GM18505 (cell line): ENCODE data around the gene SEC14L2.
"Not testable (repeated sequence)": the region's sequence is repeated elsewhere in the genome, so short reads cannot be mapped to it uniquely, and the experiment has no call there.

ENCODE experiments used
- ATAC-seq: cut with Tn5 transposase; IDR thresholded peaks from one replicate; pipeline ENCODE4 v1.9.1; 2021; ENCODE audit not compliant: unreplicated experiment
- POLR2A ChIP-seq: IDR thresholded peaks from 4 replicates; pipeline ENCODE4 v1.6.1; 2011; ENCODE audit warnings: borderline replicate concordance; ENCODE audit not compliant: insufficient read depth, insufficient read length; ENCODE audit errors: extremely low read depth

The SEC14L2 gene

DNA sequence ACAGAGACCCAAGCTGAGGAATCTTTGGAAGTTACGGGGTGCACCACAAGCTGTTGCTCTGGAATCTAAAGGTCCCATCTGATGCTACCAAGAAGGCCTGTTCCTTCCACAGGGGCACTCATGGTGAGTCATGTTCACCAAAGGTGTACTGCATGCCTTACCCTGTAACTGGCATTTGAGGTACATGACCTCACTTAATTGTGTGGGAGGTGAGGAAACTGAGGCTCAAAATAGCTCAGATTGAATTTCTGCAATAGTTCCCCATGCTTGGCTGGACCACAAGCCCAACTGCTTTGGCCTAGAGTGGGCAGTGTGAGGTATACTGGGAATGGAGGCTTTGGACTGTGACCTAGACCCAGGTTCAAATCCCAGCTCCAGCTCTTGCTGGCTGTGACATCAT, 37.0 kb downstream of the SEC14L2 start:
- TF ChIP-seq POLR2A = no peak
- no peak for ATAC-seq

- no peak for ATAC-seq
- TF ChIP-seq POLR2A = no peak
Observed at GRCh38 chr22:30434843-30435242, 38.0 kb downstream of the SEC14L2 start.

DNA sequence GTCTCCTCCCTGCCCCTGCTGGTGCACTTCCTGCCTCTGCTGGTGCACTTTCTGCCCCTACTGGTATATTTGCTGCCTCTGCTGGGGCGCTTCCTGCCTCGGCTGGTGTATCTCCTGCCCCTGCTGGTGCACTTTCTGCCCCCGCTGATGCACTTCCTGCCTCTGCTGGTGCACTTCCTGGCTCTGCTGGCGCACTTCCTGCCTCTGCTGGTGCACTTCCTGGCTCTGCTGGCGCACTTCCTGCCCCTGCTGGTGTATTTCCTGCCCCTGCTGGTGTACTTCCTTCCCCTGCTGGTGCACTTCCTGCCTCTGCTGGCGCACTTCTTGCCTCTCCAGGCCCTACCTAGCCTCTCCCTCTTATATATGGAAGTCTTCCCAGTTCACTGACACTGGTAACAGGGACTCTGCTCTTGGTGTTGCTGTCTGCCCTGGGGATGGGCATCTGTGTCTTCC, 38.9 kb downstream of the SEC14L2 start:
- no peak for ATAC-seq
- peak; percentile 54 for TF ChIP-seq POLR2A

DNA sequence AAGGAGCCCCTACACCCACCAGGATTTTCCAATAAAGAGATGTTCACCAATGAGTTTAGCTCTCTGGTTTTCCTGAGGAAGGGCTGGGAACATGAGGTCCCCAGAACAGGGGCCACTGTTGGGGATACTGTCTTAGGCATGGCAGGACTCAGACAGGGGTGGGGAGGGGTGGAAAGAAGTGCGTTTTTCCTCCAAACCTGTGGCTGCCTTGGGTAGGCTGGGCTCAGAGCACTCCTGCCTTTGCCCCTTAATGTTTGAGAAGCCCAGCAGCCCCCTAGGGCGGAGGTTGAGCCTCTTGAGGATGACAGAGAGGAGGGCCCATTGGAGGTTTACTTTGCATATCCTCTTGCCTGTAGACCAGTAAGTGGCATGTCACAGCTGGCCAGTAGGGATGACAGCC, 39.4 kb downstream of the SEC14L2 start:
- ATAC-seq = no peak
- TF ChIP-seq POLR2A = no peak

DNA sequence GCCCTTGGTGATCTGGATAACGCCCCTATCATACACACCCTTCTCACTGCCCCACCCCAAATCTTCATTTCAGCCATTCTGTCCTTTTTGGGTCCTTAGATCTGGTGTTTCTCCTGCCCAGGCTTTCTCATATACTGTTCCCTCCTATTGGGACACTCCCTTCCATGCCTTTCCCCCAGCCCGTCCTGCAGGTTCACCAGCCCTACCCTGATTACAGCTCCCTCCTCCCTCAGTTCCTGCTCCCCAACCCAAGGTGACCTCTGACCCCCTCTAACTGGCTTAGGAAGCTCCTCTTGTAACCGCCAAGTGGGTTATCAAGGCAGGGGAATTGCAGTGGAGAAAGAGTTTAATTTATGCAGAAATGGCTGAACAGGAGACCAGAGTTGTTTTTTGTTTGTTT, 41.7 kb downstream of the SEC14L2 start:
- no peak for TF ChIP-seq POLR2A

DNA sequence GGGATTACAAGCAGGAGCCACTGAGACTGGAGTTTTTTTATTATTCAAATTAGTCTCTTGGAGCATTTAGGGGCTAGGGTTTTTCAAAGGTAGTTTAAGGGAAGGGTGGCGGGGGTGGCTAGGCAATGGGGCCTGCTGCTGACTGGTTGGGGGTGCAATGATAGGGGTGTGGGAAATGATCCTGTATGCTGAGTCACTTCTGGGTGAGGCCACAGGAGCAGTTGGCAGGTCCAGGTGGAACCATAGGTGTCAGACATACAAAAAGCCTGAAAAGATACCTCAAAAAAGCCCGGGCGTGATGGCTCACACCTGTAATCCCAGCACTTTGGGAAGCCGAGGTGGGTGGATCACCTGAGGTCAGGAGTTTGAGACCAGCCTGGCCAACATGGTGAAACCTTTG, 42.4 kb downstream of the SEC14L2 start:
- no peak for ATAC-seq
- TF ChIP-seq POLR2A = no peak

More for the DNA sequence above, 41.7 kb downstream of the SEC14L2 start:
- ATAC-seq = no peak

- ATAC-seq = no peak
- no peak for TF ChIP-seq POLR2A
Observed at GRCh38 chr22:30439836-30440235, 43.0 kb downstream of the SEC14L2 start.

DNA sequence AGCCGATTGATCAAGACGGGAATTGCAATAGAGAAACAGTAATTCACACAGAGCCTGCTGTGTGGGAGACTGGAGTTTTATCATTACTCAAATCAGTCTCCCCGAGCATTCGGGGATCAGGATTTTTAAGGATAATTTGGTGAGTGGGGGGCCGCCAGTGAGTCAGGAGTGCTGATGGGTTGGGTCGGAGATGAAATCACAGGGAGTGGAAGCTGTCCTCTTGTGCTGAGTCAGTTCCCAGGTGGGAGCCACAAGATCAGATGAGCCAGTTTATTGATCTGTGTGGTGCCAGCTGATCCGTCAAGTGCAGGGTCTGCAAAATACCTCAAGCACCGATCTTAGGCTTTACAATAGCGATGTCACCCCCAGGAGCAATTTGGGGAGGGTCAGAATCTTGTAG, 44.3 kb downstream of the SEC14L2 start:
- ATAC-seq = no peak
- no peak for TF ChIP-seq POLR2A

- ATAC-seq = no peak
Observed at GRCh38 chr22:30444632-30445437, 48.0 kb downstream of the SEC14L2 start.

DNA sequence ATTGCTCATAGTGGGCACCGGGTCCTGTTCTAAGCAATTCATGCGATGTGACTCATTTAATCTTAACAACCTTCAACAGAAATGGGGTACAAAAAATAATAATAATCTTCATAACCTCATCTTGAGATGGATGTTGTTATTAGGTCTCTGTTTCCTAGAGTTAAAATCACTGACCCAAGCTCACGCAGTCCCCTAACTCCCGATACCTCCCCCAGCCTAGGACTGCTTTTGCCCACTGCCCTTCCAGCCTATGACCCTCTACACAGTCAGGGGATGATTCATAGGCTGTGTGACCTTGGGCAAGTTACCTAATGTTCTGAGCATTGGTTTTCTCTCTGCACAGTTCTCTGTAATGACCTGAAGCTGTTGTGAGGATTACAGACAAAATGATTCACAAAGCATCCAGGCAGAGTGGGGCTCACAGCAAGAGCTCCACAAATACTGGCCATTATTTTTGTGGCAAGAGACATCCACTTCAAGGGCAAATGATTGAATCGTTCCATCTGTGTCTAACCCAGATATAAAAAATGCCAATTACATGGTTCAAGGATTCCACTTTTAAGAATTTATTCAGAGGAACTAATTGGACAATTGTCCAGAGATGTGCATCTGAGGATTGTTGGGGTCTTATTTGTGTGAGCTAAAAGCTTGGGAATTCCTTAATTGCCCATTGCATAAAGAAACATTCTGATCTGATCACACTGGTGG, 48.8 kb downstream of the SEC14L2 start:
- ATAC-seq = no peak
- TF ChIP-seq POLR2A = no peak

More at GRCh38 chr22:30444632-30445437, 48.0 kb downstream of the SEC14L2 start:
- TF ChIP-seq POLR2A = peak; percentile 37

GRCh38 chr22:30447656-30448055, 50.8 kb downstream of the SEC14L2 start:
- no peak for TF ChIP-seq POLR2A
- ATAC-seq = no peak

GRCh38 chr22:30451488-30451887, 54.7 kb downstream of the SEC14L2 start:
- ATAC-seq = not testable (repeated sequence)

DNA sequence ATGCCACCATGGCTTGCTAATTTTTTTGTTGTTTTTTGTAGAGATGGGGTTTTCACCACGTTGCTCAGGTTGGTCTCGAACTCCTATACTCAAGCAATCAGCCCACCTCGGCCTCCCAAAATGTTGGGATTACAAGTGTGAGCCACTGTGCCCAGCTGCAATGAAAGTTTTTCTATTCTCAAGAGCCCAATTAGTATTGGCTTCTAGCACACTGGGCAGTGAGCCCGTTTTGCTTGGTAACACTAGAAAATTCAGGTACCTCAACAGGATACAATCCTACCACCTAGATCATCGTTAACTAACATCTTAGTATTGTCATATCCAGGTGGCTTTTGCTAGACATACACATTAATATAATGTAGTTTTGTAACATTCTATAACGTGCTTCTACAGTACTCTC, 56.0 kb downstream of the SEC14L2 start:
- TF ChIP-seq POLR2A = no peak
- no peak for ATAC-seq
